IMR-90 (cell line): ENCODE data around the gene DPYD. TPM values are rescaled to one million over a fixed set of nuclear protein-coding genes. Genes with fewer than 3 reads are reported as not detected.
A peak's percentile ranks its signal among the peaks of the same experiment; 100 is the strongest.

Source experiments
- ATAC-seq: fragments of 200-7000 bp; cut with Tn5 transposase; 2 replicates; pipeline ENCODE4 v1.9.1; 2020; ENCODE audit warnings: low read depth, mild to moderate bottlenecking, moderate library complexity
- BruUV-seq: library from RNA; stranded (reverse); fragments of 400-500 nt; replicated peaks from 2 replicates; lab custom pipeline; 2021; lab: Mats Ljungman, UMichigan
- CTCF ChIA-PET: fragments of 300-600 bp; formaldehyde crosslinking; extraction: SDS; loops from one replicate; lab custom pipeline; 2021; ENCODE audit warnings: antibody characterized with exemption; lab: Yijun Ruan, JAX
- POLR2A ChIA-PET: fragments of 300-600 bp; sonication (Branson Sonifier 250); formaldehyde crosslinking; loops from one replicate; lab custom pipeline; 2022; ENCODE audit warnings: antibody characterized with exemption; ENCODE audit not compliant: unreplicated experiment; lab: Charles Lee
- DNase-seq: peaks from one replicate; pipeline ENCODE4 v3.0.0; 2013
- H2AFZ ChIP-seq: replicated peaks from 2 replicates; pipeline ENCODE3; 2013; ENCODE audit warnings: low read length, mild to moderate bottlenecking; ENCODE audit not compliant: poor library complexity
- H2AK5ac ChIP-seq: 2 replicates; pipeline ENCODE4 v1.6.1; 2013; ENCODE audit warnings: low read depth, low read length, inconsistent platforms
- H2AK9ac ChIP-seq: replicated peaks from 2 replicates; pipeline ENCODE3; 2013; ENCODE audit warnings: mild to moderate bottlenecking, low read depth, low read length, moderate library complexity; ENCODE audit not compliant: poor library complexity
- H2BK120ac ChIP-seq: 2 replicates; pipeline ENCODE4 v1.6.1; 2013; ENCODE audit warnings: low read depth, low read length, inconsistent platforms
- H2BK15ac ChIP-seq: 3 replicates; pipeline ENCODE4 v1.6.1; 2013; ENCODE audit warnings: low read depth, low read length, inconsistent platforms
- H2BK20ac ChIP-seq: 2 replicates; pipeline ENCODE4 v1.6.1; 2013; ENCODE audit warnings: low read depth, mild to moderate bottlenecking, inconsistent platforms, low read length, moderate library complexity
- H2BK5ac ChIP-seq: 2 replicates; pipeline ENCODE4 v1.6.1; 2013; ENCODE audit warnings: mild to moderate bottlenecking, low read depth, low read length, inconsistent platforms; ENCODE audit not compliant: poor library complexity, severe bottlenecking
- H3K14ac ChIP-seq: replicated peaks from 2 replicates; pipeline ENCODE4 v1.6.1; 2013; ENCODE audit warnings: low read depth, low read length, inconsistent platforms
- H3K18ac ChIP-seq: 2 replicates; pipeline ENCODE4 v1.6.1; 2013; ENCODE audit warnings: low read depth, low read length, control low read depth
- H3K23ac ChIP-seq: 2 replicates; pipeline ENCODE4 v1.6.1; 2013; ENCODE audit warnings: low read depth, low read length, inconsistent platforms
- H3K27ac ChIP-seq: 2 replicates; pipeline ENCODE4 v1.5.1; 2013; ENCODE audit warnings: mild to moderate bottlenecking, control low read depth, low read length; ENCODE audit not compliant: insufficient read depth
- H3K27me3 ChIP-seq: 2 replicates; pipeline ENCODE4 v1.6.1; 2013; ENCODE audit warnings: low read length; ENCODE audit not compliant: control insufficient read depth, insufficient read depth
- H3K36me3 ChIP-seq: 2 replicates; pipeline ENCODE4 v1.6.1; 2013; ENCODE audit warnings: low read length, mixed read lengths; ENCODE audit not compliant: control insufficient read depth, insufficient read depth
- H3K4ac ChIP-seq: 2 replicates; pipeline ENCODE4 v1.6.1; 2013; ENCODE audit warnings: low read depth, low read length, inconsistent platforms
- H3K4me1 ChIP-seq: 2 replicates; pipeline ENCODE4 v1.6.1; 2013; ENCODE audit warnings: low read length, mixed read lengths; ENCODE audit not compliant: control insufficient read depth, insufficient read depth
- H3K4me2 ChIP-seq: 2 replicates; pipeline ENCODE4 v1.6.1; 2013; ENCODE audit warnings: low read depth, mild to moderate bottlenecking, control low read depth, low read length, moderate library complexity
- H3K4me3 ChIP-seq: 2 replicates; pipeline ENCODE4 v1.5.1; 2013; ENCODE audit warnings: low read depth, mild to moderate bottlenecking, control low read depth, low read length, moderate library complexity; ENCODE audit not compliant: insufficient read depth
- H3K56ac ChIP-seq: 2 replicates; pipeline ENCODE4 v1.6.1; 2013; ENCODE audit warnings: low read length, inconsistent platforms; ENCODE audit not compliant: insufficient read depth; ENCODE audit errors: extremely low read depth
- H3K79me1 ChIP-seq, 2 experiments: 2 replicates each; pipeline ENCODE4 v1.6.1; 2013; ENCODE audit warnings: low read length in 2 of 2, inconsistent platforms in 1 of 2, low read depth in 1 of 2
- H3K9ac ChIP-seq: 2 replicates; pipeline ENCODE4 v1.6.1; 2013; ENCODE audit warnings: low read depth, low read length, control low read depth
- H3K9me1 ChIP-seq: 2 replicates; pipeline ENCODE4 v1.6.1; 2013; ENCODE audit warnings: low read length, inconsistent platforms; ENCODE audit not compliant: insufficient read depth
- H3K9me3 ChIP-seq: 2 replicates; pipeline ENCODE4 v1.6.1; 2013; ENCODE audit warnings: low read length; ENCODE audit not compliant: control insufficient read depth, insufficient read depth
- H4K20me1 ChIP-seq: 2 replicates; pipeline ENCODE4 v1.6.1; 2013; ENCODE audit warnings: low read length, inconsistent platforms; ENCODE audit not compliant: insufficient read depth
- H4K5ac ChIP-seq: 2 replicates; pipeline ENCODE4 v1.6.1; 2013; ENCODE audit warnings: mild to moderate bottlenecking, low read depth, low read length, control low read depth
- H4K8ac ChIP-seq, 2 experiments: 2 replicates each; pipeline ENCODE4 v1.6.1; 2013; ENCODE audit warnings: low read depth in 2 of 2, low read length in 2 of 2, control low read depth in 1 of 2, inconsistent platforms in 1 of 2
- H4K91ac ChIP-seq: 2 replicates; pipeline ENCODE4 v1.6.1; 2013; ENCODE audit warnings: low read depth, low read length, inconsistent platforms; ENCODE audit not compliant: insufficient read depth
- CEBPB ChIP-seq: IDR thresholded peaks from 2 replicates; pipeline ENCODE4 v1.6.1; 2012; ENCODE audit warnings: low read depth, low read length, improper control_type of control experiment
- MXI1 ChIP-seq: IDR thresholded peaks from 2 replicates; pipeline ENCODE4 v1.6.1; 2012; ENCODE audit warnings: low read depth, mild to moderate bottlenecking, low read length, moderate library complexity, borderline replicate concordance
- NFE2L2 ChIP-seq: fragments of 150-350 bp; IDR thresholded peaks from 2 replicates; pipeline ENCODE4 v1.6.1; 2016; ENCODE audit warnings: low read depth, mild to moderate bottlenecking, low read length
- SMC3 ChIP-seq: fragments of 150-350 bp; IDR thresholded peaks from 2 replicates; pipeline ENCODE4 v1.6.1; 2016; ENCODE audit warnings: low read depth, mild to moderate bottlenecking, antibody characterized with exemption, low read length, moderate library complexity
- WGBS, 2 experiments: methylation state at CpG; one replicate each; pipeline versions ENCODE4 v1.1.5 to v1.1.7; 2013; ENCODE audit warnings: missing lambda C conversion rate in 2 of 2; ENCODE audit not compliant: insufficient read length in 1 of 2; ENCODE audit errors: extremely low coverage in 2 of 2; 5-methylcytosine and 5-hydroxymethylcytosine counted together
- dilution Hi-C: fragments of 300-500 bp; cut with HindIII; formaldehyde crosslinking; loops from one replicate; pipeline ENCODE4 v1.14.3; 2018; ENCODE audit warnings: low sequenced_read_pairs; ENCODE audit not compliant: unreplicated experiment
- in situ Hi-C: fragments of 300-500 bp; cut with MboI; formaldehyde crosslinking; loops from 3 replicates; pipeline ENCODE4 v1.14.3; 2019; ENCODE audit warnings: low sequenced_read_pairs, inconsistent platforms, mixed read lengths
- intact Hi-C: fragments of 100-400 bp; cut with micrococcal nuclease; formaldehyde crosslinking; loops from 2 replicates; pipeline ENCODE4 v1.10.0; 2022
- polyA plus RNA-seq, 3 experiments: library from polyadenylated mRNA; depleted of rRNA; stranded (reverse); fragments of >200 nt; gene quantifications; 2 replicates each; pipeline ENCODE4 v1.2.3, GENCODE V29; 2012; ENCODE audit warnings: low replicate concordance in 1 of 3
- total RNA-seq: library from RNA; depleted of rRNA; stranded (reverse); fragments of >200 nt; gene quantifications from 2 replicates; pipeline ENCODE4 v1.2.3, GENCODE V29; 2012
- TF ChIP-seq, protein P1 (sequence below): conservative IDR thresholded peaks from 2 replicates; pipeline ENCODE4 v1.5.1; 2012; ENCODE audit warnings: mild to moderate bottlenecking, low read depth, low read length, improper control_type of control experiment
- TF ChIP-seq, protein P2 (sequence below): fragments of 150-350 bp; IDR thresholded peaks from 2 replicates; pipeline ENCODE4 v1.6.1; 2016; ENCODE audit warnings: low read depth, mild to moderate bottlenecking, low read length, moderate library complexity, borderline replicate concordance

The DPYD gene
- total and polyA plus RNA-seq, 2 of the 4 experiments (the other 2 are of a cell fraction): 9.3 to 47.3 TPM

DNA sequence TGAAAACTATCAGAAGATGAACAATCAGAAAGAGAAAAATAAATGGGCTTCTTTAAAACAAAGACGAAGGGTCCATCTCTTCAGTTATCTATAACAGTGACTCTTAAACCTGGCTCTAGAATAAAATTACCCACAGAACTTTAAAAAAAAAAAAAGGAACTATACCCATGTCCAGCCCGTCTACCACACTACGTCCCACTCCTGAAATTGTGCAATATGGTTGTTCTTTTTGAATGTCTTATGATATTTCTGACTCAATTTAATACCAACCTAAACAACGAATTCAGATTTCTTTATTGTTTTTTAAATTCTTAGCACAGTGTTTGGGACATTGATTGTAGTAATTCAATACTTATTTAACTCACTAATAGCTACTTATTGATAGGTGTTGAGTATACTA is 246.3 kb downstream of the DPYD start:
- Histone ChIP-seq H3K79me1 (no peaks in the 10 kb centered on the region), H2AK5ac (no peak overlapping the region), H3K4me2 (no peak overlapping the region), H3K9me3 (peaks cover 3% of the 10 kb centered on the region; the same call in 1 of the 2 replicates), H3K9ac (no peak overlapping the region), H3K4ac (no peak overlapping the region), H4K91ac (no peak overlapping the region), H2AK9ac (no peak overlapping the region), H3K23ac (no peak overlapping the region), H4K8ac (no peak overlapping the region), H3K9me1 (no peaks in the 10 kb centered on the region), H2BK5ac (no peak overlapping the region), H3K56ac (no peak overlapping the region), H2BK120ac (no peak overlapping the region), H2BK15ac (no peak overlapping the region), H2AFZ (no peak overlapping the region), H4K5ac (no peak overlapping the region), H4K20me1 (no peaks in the 10 kb centered on the region), H3K36me3 (no peaks in the 10 kb centered on the region), H3K4me1 (no peaks in the 10 kb centered on the region), H3K27ac (no peak overlapping the region), H3K4me3 (no peak overlapping the region), H3K18ac (no peak overlapping the region), H3K14ac (no peak overlapping the region), H2BK20ac (no peak overlapping the region), H3K27me3 (no peaks in the 10 kb centered on the region)
- no peak for ATAC-seq
- in situ Hi-C loops (no loop called here), dilution Hi-C loops (no loop called here), intact Hi-C loops (no loop called here)
- BruUV-seq: no TSS peak
- DNase-seq: no peak
- POLR2A ChIA-PET: no interaction called here
- no CpG with 5 or more reads among the region's 4 CpGs for WGBS, 2 experiments
- TF ChIP-seq, protein P1, sequence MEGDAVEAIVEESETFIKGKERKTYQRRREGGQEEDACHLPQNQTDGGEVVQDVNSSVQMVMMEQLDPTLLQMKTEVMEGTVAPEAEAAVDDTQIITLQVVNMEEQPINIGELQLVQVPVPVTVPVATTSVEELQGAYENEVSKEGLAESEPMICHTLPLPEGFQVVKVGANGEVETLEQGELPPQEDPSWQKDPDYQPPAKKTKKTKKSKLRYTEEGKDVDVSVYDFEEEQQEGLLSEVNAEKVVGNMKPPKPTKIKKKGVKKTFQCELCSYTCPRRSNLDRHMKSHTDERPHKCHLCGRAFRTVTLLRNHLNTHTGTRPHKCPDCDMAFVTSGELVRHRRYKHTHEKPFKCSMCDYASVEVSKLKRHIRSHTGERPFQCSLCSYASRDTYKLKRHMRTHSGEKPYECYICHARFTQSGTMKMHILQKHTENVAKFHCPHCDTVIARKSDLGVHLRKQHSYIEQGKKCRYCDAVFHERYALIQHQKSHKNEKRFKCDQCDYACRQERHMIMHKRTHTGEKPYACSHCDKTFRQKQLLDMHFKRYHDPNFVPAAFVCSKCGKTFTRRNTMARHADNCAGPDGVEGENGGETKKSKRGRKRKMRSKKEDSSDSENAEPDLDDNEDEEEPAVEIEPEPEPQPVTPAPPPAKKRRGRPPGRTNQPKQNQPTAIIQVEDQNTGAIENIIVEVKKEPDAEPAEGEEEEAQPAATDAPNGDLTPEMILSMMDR: no peak
- TF ChIP-seq MXI1 (no peak), SMC3 (no peak), NFE2L2 (no peak), CEBPB (0 out of 2 replicates have a peak, but pooled peaks have one; percentile 16)
- TF ChIP-seq, protein P2, sequence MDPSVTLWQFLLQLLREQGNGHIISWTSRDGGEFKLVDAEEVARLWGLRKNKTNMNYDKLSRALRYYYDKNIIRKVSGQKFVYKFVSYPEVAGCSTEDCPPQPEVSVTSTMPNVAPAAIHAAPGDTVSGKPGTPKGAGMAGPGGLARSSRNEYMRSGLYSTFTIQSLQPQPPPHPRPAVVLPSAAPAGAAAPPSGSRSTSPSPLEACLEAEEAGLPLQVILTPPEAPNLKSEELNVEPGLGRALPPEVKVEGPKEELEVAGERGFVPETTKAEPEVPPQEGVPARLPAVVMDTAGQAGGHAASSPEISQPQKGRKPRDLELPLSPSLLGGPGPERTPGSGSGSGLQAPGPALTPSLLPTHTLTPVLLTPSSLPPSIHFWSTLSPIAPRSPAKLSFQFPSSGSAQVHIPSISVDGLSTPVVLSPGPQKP: no peak
- CTCF ChIA-PET: interaction anchor here (0.7 kb wide), 1 partner anchor 688 kb away, joined by 3 read pairs; no protein-coding TSS in a partner anchor
